Endodermal cell (in vitro differentiated cells): Measurements from ENCODE around the gene GYS1. TPM values are rescaled to one million over a fixed set of nuclear protein-coding genes. Genes with fewer than 3 reads are reported as not detected.
"Not testable (repeated sequence)": the region's sequence is repeated elsewhere in the genome, so short reads cannot be mapped to it uniquely, and the experiment has no call there.

Source experiments
- DNase-seq: peaks from one replicate; pipeline ENCODE4 v3.0.0-alpha.2; 2017
- H3K27ac ChIP-seq: 2 replicates; pipeline ENCODE4 v1.5.1; 2013; ENCODE audit warnings: mild to moderate bottlenecking, low read depth, low read length, moderate library complexity
- H3K27me3 ChIP-seq: 2 replicates; pipeline ENCODE4 v1.6.1; 2013; ENCODE audit warnings: mild to moderate bottlenecking, low read length, moderate library complexity; ENCODE audit not compliant: insufficient read depth, control insufficient read depth, poor library complexity, severe bottlenecking
- H3K36me3 ChIP-seq: 2 replicates; pipeline ENCODE4 v1.7.0; 2013; ENCODE audit warnings: mild to moderate bottlenecking, low read length, moderate library complexity; ENCODE audit not compliant: control insufficient read depth, insufficient read depth
- H3K4me1 ChIP-seq: one replicate; pipeline ENCODE4 v1.7.0; 2013; ENCODE audit warnings: low read length; ENCODE audit not compliant: control insufficient read depth, insufficient read depth
- H3K4me3 ChIP-seq: 2 replicates; pipeline ENCODE4 v1.5.1; 2013; ENCODE audit warnings: mild to moderate bottlenecking, low read length, moderate library complexity
- H3K9ac ChIP-seq: 2 replicates; pipeline ENCODE4 v1.6.1; 2013; ENCODE audit warnings: mild to moderate bottlenecking, low read length, moderate library complexity; ENCODE audit not compliant: poor library complexity, severe bottlenecking; ENCODE audit errors: extremely low read depth
- H3K9me3 ChIP-seq: 2 replicates; pipeline ENCODE4 v1.6.1; 2013; ENCODE audit warnings: mild to moderate bottlenecking, low read length, moderate library complexity; ENCODE audit not compliant: control insufficient read depth
- H3K27ac Mint-ChIP-seq: 2 replicates; pipeline ENCODE4 v1.8.0; 2020; ENCODE audit warnings: mixed read lengths
- H3K27me3 Mint-ChIP-seq: 2 replicates; pipeline ENCODE4 v1.8.0; 2021; ENCODE audit warnings: mild to moderate bottlenecking, mixed read lengths; ENCODE audit not compliant: insufficient read depth
- H3K36me3 Mint-ChIP-seq: 2 replicates; pipeline ENCODE4 v1.8.0; 2020; ENCODE audit warnings: low read depth, mixed read lengths
- H3K4me1 Mint-ChIP-seq: 2 replicates; pipeline ENCODE4 v1.8.0; 2020; ENCODE audit warnings: mixed read lengths
- H3K4me3 Mint-ChIP-seq: 2 replicates; pipeline ENCODE4 v1.8.0; 2020; ENCODE audit warnings: mild to moderate bottlenecking, moderate library complexity, mixed read lengths
- H3K9me3 Mint-ChIP-seq: 2 replicates; pipeline ENCODE4 v1.8.0; 2020; ENCODE audit warnings: mild to moderate bottlenecking, mixed read lengths
- CTCF ChIP-seq: fragments of 200-600 bp; sonication (generic); conservative IDR thresholded peaks from 2 replicates; pipeline ENCODE4 v1.5.0; 2021; ENCODE audit warnings: antibody characterized with exemption, mild to moderate bottlenecking
- WGBS, 2 experiments: methylation state at CpG; one replicate each; pipeline versions ENCODE4 v1.1.5 to v1.1.7; 2013; ENCODE audit warnings: missing lambda C conversion rate in 2 of 2, mixed read lengths in 1 of 2; ENCODE audit not compliant: insufficient coverage in 1 of 2, insufficient read length in 1 of 2; 5-methylcytosine and 5-hydroxymethylcytosine counted together
- total RNA-seq, 2 donors: library from RNA; stranded (reverse); fragmentation: NEBNext Ultra II Directional in 1 of 2; extraction: Animal tissue kit (Norgen Biotek cat#: 25700) in 1 of 2; gene quantifications; 2 replicates in 1 of 2; 3 replicates in 1 of 2; pipeline ENCODE4 v1.2.1, GENCODE V29; 2021

GYS1 gene
- total RNA-seq, 2 donors from 2014 or later = 63.5 to 69.1 TPM

- peaks cover 30% of the 10 kb centered on the region for H3K27me3 ChIP-seq
- peak within 1 kb of the TSS; percentile 81 for H3K4me3 ChIP-seq
- Mint-ChIP-seq H3K27me3 (peaks cover 39% of the 10 kb centered on the region), H3K9me3 (no peaks in the 10 kb centered on the region), H3K27ac (peak within 1 kb of the TSS; percentile 68), H3K4me1 (peaks cover 15% of the 10 kb centered on the region), H3K36me3 (no peaks in the 10 kb centered on the region), H3K4me3 (peak within 1 kb of the TSS; percentile 56)
- DNase-seq = peak; percentile 98
- WGBS, 2 experiments = 0% methylated on average over 3 to 40 of the region's 43 CpGs
- no peak within 1 kb of the TSS for H3K9ac ChIP-seq
- no peaks in the 10 kb centered on the region for H3K36me3 ChIP-seq
- H3K27ac ChIP-seq = no peak within 1 kb of the TSS
- H3K9me3 ChIP-seq = no peaks in the 10 kb centered on the region
- no peak for TF ChIP-seq CTCF
- no peaks in the 10 kb centered on the region for H3K4me1 ChIP-seq
Observed at GRCh38 chr19:48933382-48933932, 59.7 kb downstream of the GYS1 start, which contains the start of gene DHDH. DHDH (plus strand) TSS chr19:48933699; CDS start chr19:48933722, 23 bp downstream.

- H3K36me3 Mint-ChIP-seq = peaks cover 2% of the 10 kb centered on the region
- no peaks in the 10 kb centered on the region for H3K9me3 Mint-ChIP-seq
- Histone ChIP-seq H3K9me3 (no peaks in the 10 kb centered on the region), H3K27me3 (peaks cover 14% of the 10 kb centered on the region), H3K27ac (no peak overlapping the region), H3K4me1 (no peaks in the 10 kb centered on the region), H3K4me3 (no peak overlapping the region), H3K9ac (no peak overlapping the region), H3K36me3 (no peaks in the 10 kb centered on the region)
- no peak overlapping the region for H3K4me3 Mint-ChIP-seq
- peaks cover 23% of the 10 kb centered on the region for H3K27me3 Mint-ChIP-seq
- TF ChIP-seq CTCF = no peak
- no peak for DNase-seq
- no peak overlapping the region for H3K27ac Mint-ChIP-seq
- 89 to 97% methylated on average over 8 to 14 of the region's 15 CpGs for WGBS, 2 experiments
- peaks cover 3% of the 10 kb centered on the region for H3K4me1 Mint-ChIP-seq
Observed at GRCh38 chr19:48928164-48929025, 64.7 kb downstream of the GYS1 start.

- not testable (repeated sequence) for H3K4me1 ChIP-seq, H3K27ac Mint-ChIP-seq, H3K9me3 ChIP-seq, H3K27ac ChIP-seq, H3K9ac ChIP-seq, H3K9me3 Mint-ChIP-seq, H3K4me3 ChIP-seq, H3K36me3 ChIP-seq, H3K4me3 Mint-ChIP-seq, H3K27me3 ChIP-seq, H3K36me3 Mint-ChIP-seq, DNase-seq, H3K4me1 Mint-ChIP-seq
- 95 to 97% methylated on average over 10 to 17 of the region's 17 CpGs for WGBS, 2 experiments
- peaks cover 17% of the 10 kb centered on the region for H3K27me3 Mint-ChIP-seq
Observed at GRCh38 chr19:48927692-48928091, 65.4 kb downstream of the GYS1 start.
